WTC11 (cell line): Measurements from ENCODE around the gene DDR2. TPM values are rescaled to one million over a fixed set of nuclear protein-coding genes. Genes with fewer than 3 reads are reported as not detected.

Source experiments
- ATAC-seq: fragments of 200-7000 bp; cut with Tn5 transposase; 2 replicates; pipeline ENCODE4 v1.10.0; 2021; ENCODE audit warnings: mild to moderate bottlenecking, moderate library complexity
- CTCF ChIA-PET: fragments of 300-600 bp; sonication (Branson Sonifier 250); formaldehyde crosslinking; loops from one replicate; lab custom pipeline; 2021; ENCODE audit warnings: antibody characterized with exemption; lab: Charles Lee
- POLR2A ChIA-PET: fragments of 350-600 bp; sonication (Branson Sonifier 250); formaldehyde crosslinking; loops from one replicate; lab custom pipeline; 2021; ENCODE audit warnings: antibody characterized with exemption; lab: Charles Lee
- DNase-seq: peaks from one replicate; pipeline ENCODE4 v3.0.0; 2021; ENCODE audit warnings: low spot score
- H3K27ac Mint-ChIP-seq: 2 replicates; pipeline ENCODE4 v1.8.0; 2021; ENCODE audit warnings: mixed read lengths
- H3K27me3 Mint-ChIP-seq: 2 replicates; pipeline ENCODE4 v1.8.0; 2021; ENCODE audit warnings: low read depth, mild to moderate bottlenecking, moderate library complexity, mixed read lengths
- H3K36me3 Mint-ChIP-seq: 2 replicates; pipeline ENCODE4 v1.8.0; 2021; ENCODE audit warnings: mixed read lengths
- H3K4me1 Mint-ChIP-seq: 2 replicates; pipeline ENCODE4 v1.8.0; 2022; ENCODE audit warnings: mixed read lengths
- H3K4me3 Mint-ChIP-seq: 2 replicates; pipeline ENCODE4 v1.8.0; 2021; ENCODE audit warnings: mild to moderate bottlenecking, moderate library complexity, mixed read lengths
- H3K9me3 Mint-ChIP-seq: 2 replicates; pipeline ENCODE4 v1.8.0; 2021; ENCODE audit warnings: mixed read lengths
- ATF1 ChIP-seq: sonication (generic); formaldehyde crosslinking; IDR thresholded peaks from 2 replicates; pipeline ENCODE4 v1.8.1; 2023; ENCODE audit warnings: mild to moderate bottlenecking, moderate library complexity, missing genetic modification reagents
- ATF2 ChIP-seq: sonication (generic); formaldehyde crosslinking; IDR thresholded peaks from 2 replicates; pipeline ENCODE4 v1.8.1; 2022; ENCODE audit warnings: low read depth, missing genetic modification reagents, borderline replicate concordance
- E2F4 ChIP-seq: sonication (generic); formaldehyde crosslinking; IDR thresholded peaks from 2 replicates; pipeline ENCODE4 v1.8.1; 2022; ENCODE audit warnings: low read depth, mild to moderate bottlenecking, moderate library complexity, missing genetic modification reagents, borderline replicate concordance
- ELF4 ChIP-seq: sonication (generic); formaldehyde crosslinking; IDR thresholded peaks from 2 replicates; pipeline ENCODE4 v1.8.1; 2022; ENCODE audit warnings: low read depth, mild to moderate bottlenecking, moderate library complexity, missing genetic modification reagents
- FOXP4 ChIP-seq: sonication (generic); formaldehyde crosslinking; IDR thresholded peaks from 2 replicates; pipeline ENCODE4 v1.8.0; 2022; ENCODE audit warnings: mild to moderate bottlenecking, missing genetic modification reagents
- HMGXB4 ChIP-seq: sonication (generic); formaldehyde crosslinking; IDR thresholded peaks from 2 replicates; pipeline ENCODE4 v1.8.1; 2023; ENCODE audit warnings: mild to moderate bottlenecking, moderate library complexity, missing genetic modification reagents
- MLX ChIP-seq: sonication (generic); formaldehyde crosslinking; IDR thresholded peaks from 2 replicates; pipeline ENCODE4 v1.8.1; 2023; ENCODE audit warnings: mild to moderate bottlenecking, missing genetic modification reagents, moderate library complexity
- OVOL2 ChIP-seq: fragments of 250-450 bp; sonication (Bioruptor Pico); IDR thresholded peaks from 2 replicates; pipeline ENCODE4 v1.9.0; 2021; ENCODE audit warnings: mild to moderate bottlenecking, borderline replicate concordance
- PRDM15 ChIP-seq: sonication (generic); formaldehyde crosslinking; IDR thresholded peaks from 2 replicates; pipeline ENCODE4 v1.8.0; 2022; ENCODE audit warnings: missing genetic modification reagents
- PRRX2 ChIP-seq: fragments of 250-450 bp; sonication (Bioruptor Pico); IDR thresholded peaks from 2 replicates; pipeline ENCODE4 v1.8.0; 2021; ENCODE audit warnings: mild to moderate bottlenecking
- RELA ChIP-seq: sonication (generic); formaldehyde crosslinking; IDR thresholded peaks from 2 replicates; pipeline ENCODE4 v1.8.1; 2022; ENCODE audit warnings: missing genetic modification reagents, mild to moderate bottlenecking, borderline replicate concordance
- SMAD3 ChIP-seq: sonication (generic); formaldehyde crosslinking; IDR thresholded peaks from 2 replicates; pipeline ENCODE4 v1.8.0; 2022; ENCODE audit warnings: missing genetic modification reagents, mild to moderate bottlenecking, borderline replicate concordance
- TP53 ChIP-seq: sonication (generic); formaldehyde crosslinking; IDR thresholded peaks from 2 replicates; pipeline ENCODE4 v1.8.1; 2023; ENCODE audit warnings: mild to moderate bottlenecking, missing genetic modification reagents
- USF2 ChIP-seq: sonication (generic); formaldehyde crosslinking; IDR thresholded peaks from 2 replicates; pipeline ENCODE4 v1.8.1; 2023; ENCODE audit warnings: mild to moderate bottlenecking, missing genetic modification reagents, moderate library complexity
- ZNF232 ChIP-seq: sonication (generic); formaldehyde crosslinking; IDR thresholded peaks from 2 replicates; pipeline ENCODE4 v1.8.0; 2022; ENCODE audit warnings: mild to moderate bottlenecking, missing genetic modification reagents
- ZNF281 ChIP-seq: sonication (generic); formaldehyde crosslinking; IDR thresholded peaks from 2 replicates; pipeline ENCODE4 v1.8.0; 2023; ENCODE audit warnings: mild to moderate bottlenecking, missing genetic modification reagents
- ZNF396 ChIP-seq: fragments of 250-450 bp; sonication (Bioruptor Pico); IDR thresholded peaks from 2 replicates; pipeline ENCODE4 v1.8.0; 2021; ENCODE audit warnings: mild to moderate bottlenecking, moderate library complexity, borderline replicate concordance
- total RNA-seq: library from RNA; stranded (reverse); gene quantifications from 3 replicates; pipeline ENCODE4 v1.2.3, GENCODE V29; 2021

The DDR2 gene
- total RNA-seq, 1 experiment from 2014 or later, result 0.85 TPM

- no peak for ATAC-seq
- TF ChIP-seq SMAD3 (CRISPR knock-in tag) (no peak), FOXP4 (CRISPR knock-in tag) (no peak), ZNF281 (no peak), ATF1 (no peak), ZNF396 (no peak), PRDM15 (CRISPR knock-in tag) (no peak), RELA (CRISPR knock-in tag) (no peak), E2F4 (CRISPR knock-in tag) (no peak), ELF4 (CRISPR knock-in tag) (no peak), OVOL2 (no peak), USF2 (CRISPR knock-in tag) (no peak), ATF2 (CRISPR knock-in tag) (no peak), TP53 (CRISPR knock-in tag) (no peak), PRRX2 (no peak), MLX (CRISPR knock-in tag) (no peak), ZNF232 (CRISPR knock-in tag) (no peak), HMGXB4 (no peak)
- TF ChIP-seq, all 79 proteins: peak for 0
- ChIA-PET CTCF (no interaction called here), POLR2A (no interaction called here)
- no peaks in the 10 kb centered on the region for H3K9me3 Mint-ChIP-seq
- H3K36me3 Mint-ChIP-seq, result peaks cover 7% of the 10 kb centered on the region; the same call in 1 of the 2 replicates
- H3K4me1 Mint-ChIP-seq, result no peaks in the 10 kb centered on the region
- H3K27me3 Mint-ChIP-seq, result no peaks in the 10 kb centered on the region
- no peak overlapping the region for H3K27ac Mint-ChIP-seq
- H3K4me3 Mint-ChIP-seq, result no peak overlapping the region
- DNase-seq, result no peak
These were observed 44.5 kb upstream of the DDR2 start for GRCh38 chr1:162587761-162588260.
